ENCODE data around the gene AP2A2. TPM values are rescaled to one million over a fixed set of nuclear protein-coding genes. Genes with fewer than 3 reads are reported as not detected.

The AP2A2 gene
- total RNA-seq, 2 donors from 2014 or later: 99.0 to 109 TPM

- Histone ChIP-seq H3K36me3 (no peaks in the 10 kb centered on the region), H3K4me3 (no peak overlapping the region), H3K9me3 (no peaks in the 10 kb centered on the region), H3K27me3 (replicated peaks; ENCODE audit: insufficient read depth) (no peaks in the 10 kb centered on the region), H3K27ac (no peak overlapping the region), H3K4me1 (ENCODE audit: control insufficient read depth in 1 of 2, low read depth in 2 of 2) (peaks cover 17 to 43% of the 10 kb centered on the region in 2 donors)
- DNase-seq (ENCODE audit: low spot score) (no peak), ATAC-seq (ENCODE audit: insufficient number of reproducible peaks, low FRiP score, low read depth) (no peak)
- TF ChIP-seq, protein P1, sequence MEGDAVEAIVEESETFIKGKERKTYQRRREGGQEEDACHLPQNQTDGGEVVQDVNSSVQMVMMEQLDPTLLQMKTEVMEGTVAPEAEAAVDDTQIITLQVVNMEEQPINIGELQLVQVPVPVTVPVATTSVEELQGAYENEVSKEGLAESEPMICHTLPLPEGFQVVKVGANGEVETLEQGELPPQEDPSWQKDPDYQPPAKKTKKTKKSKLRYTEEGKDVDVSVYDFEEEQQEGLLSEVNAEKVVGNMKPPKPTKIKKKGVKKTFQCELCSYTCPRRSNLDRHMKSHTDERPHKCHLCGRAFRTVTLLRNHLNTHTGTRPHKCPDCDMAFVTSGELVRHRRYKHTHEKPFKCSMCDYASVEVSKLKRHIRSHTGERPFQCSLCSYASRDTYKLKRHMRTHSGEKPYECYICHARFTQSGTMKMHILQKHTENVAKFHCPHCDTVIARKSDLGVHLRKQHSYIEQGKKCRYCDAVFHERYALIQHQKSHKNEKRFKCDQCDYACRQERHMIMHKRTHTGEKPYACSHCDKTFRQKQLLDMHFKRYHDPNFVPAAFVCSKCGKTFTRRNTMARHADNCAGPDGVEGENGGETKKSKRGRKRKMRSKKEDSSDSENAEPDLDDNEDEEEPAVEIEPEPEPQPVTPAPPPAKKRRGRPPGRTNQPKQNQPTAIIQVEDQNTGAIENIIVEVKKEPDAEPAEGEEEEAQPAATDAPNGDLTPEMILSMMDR (IDR thresholded peaks at IDR 0.05): no peak
Observed at GRCh38 chr11:934527-934926, 8.9 kb downstream of the AP2A2 start.

GRCh38 chr11:936199-936598 is 10.5 kb downstream of the AP2A2 start:
- no peaks in the 10 kb centered on the region for H3K27me3 ChIP-seq (replicated peaks; ENCODE audit: insufficient read depth)
- peaks cover 14 to 35% of the 10 kb centered on the region in 2 donors for H3K4me1 ChIP-seq (ENCODE audit: control insufficient read depth in 1 of 2, low read depth in 2 of 2)
- H3K9me3 ChIP-seq: no peaks in the 10 kb centered on the region
- DNase-seq (ENCODE audit: low spot score) (no peak), ATAC-seq (ENCODE audit: insufficient number of reproducible peaks, low FRiP score, low read depth) (no peak)
- H3K4me3 ChIP-seq: no peak overlapping the region
- TF ChIP-seq, protein P1 (IDR thresholded peaks at IDR 0.05): no peak
- no peak overlapping the region for H3K27ac ChIP-seq
- no peaks in the 10 kb centered on the region for H3K36me3 ChIP-seq

GRCh38 chr11:937841-938261 is 12.2 kb downstream of the AP2A2 start:
- H3K4me3 ChIP-seq: no peak overlapping the region
- ATAC-seq (ENCODE audit: insufficient number of reproducible peaks, low FRiP score, low read depth): no peak
- TF ChIP-seq, protein P1 (IDR thresholded peaks at IDR 0.05): no peak
- no peak for DNase-seq (ENCODE audit: low spot score)
- H3K27ac ChIP-seq: no peak overlapping the region
- H3K4me1 ChIP-seq (ENCODE audit: control insufficient read depth in 1 of 2, low read depth in 2 of 2): peaks cover 10 to 35% of the 10 kb centered on the region in 2 donors
- H3K9me3 ChIP-seq: no peaks in the 10 kb centered on the region
- no peaks in the 10 kb centered on the region for H3K27me3 ChIP-seq (replicated peaks; ENCODE audit: insufficient read depth)
- H3K36me3 ChIP-seq: no peaks in the 10 kb centered on the region

DNA sequence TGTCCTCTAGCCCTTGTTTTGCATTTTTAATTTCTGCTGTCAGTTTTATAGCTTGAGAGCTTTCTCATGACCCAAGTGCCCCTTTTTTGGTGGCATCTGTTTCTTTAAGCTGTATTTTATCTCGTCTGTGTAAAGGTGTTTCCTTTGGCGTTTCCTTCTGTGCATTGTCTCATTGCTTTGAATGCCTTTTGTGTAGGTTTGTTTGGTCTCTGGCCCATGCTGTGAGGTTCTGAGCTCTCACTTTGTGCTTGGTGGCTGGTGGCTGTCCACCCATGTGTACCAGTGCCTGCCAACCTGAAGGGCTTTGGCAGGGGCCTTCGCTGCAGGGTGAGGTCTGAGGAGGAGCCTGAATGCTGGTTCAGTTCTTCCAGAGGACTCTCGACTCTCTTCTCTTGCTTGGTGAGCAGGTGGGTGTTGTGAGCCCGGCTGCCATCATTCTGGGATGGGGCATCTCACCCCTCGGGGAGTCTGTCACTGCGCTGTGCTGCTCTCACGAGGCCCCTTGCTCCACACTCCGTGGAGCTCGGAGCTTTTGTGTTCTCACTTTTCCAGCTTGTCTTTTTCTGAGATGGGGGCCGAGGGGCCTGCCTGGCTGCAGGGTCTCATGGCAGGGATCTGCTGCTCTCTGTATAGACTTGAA is 14.9 kb downstream of the AP2A2 start:
- ATAC-seq (ENCODE audit: insufficient number of reproducible peaks, low FRiP score, low read depth) (no peak), DNase-seq (ENCODE audit: low spot score) (no peak)
- Histone ChIP-seq H3K4me3 (no peak overlapping the region), H3K27me3 (replicated peaks; ENCODE audit: insufficient read depth) (no peaks in the 10 kb centered on the region), H3K4me1 (ENCODE audit: control insufficient read depth in 1 of 2, low read depth in 2 of 2) (peaks cover 4 to 24% of the 10 kb centered on the region in 2 donors), H3K9me3 (no peaks in the 10 kb centered on the region), H3K27ac (no peak overlapping the region), H3K36me3 (no peaks in the 10 kb centered on the region)
- TF ChIP-seq, protein P1 (IDR thresholded peaks at IDR 0.05): no peak

GRCh38 chr11:942823-943222 is 17.2 kb downstream of the AP2A2 start:
- Histone ChIP-seq H3K4me1 (ENCODE audit: control insufficient read depth in 1 of 2, low read depth in 2 of 2) (peaks cover 4 to 24% of the 10 kb centered on the region in 2 donors), H3K27ac (no peak overlapping the region)
- TF ChIP-seq, protein P1 (IDR thresholded peaks at IDR 0.05): no peak

More at GRCh38 chr11:942823-943222, 17.2 kb downstream of the AP2A2 start:
- no peaks in the 10 kb centered on the region for H3K27me3 ChIP-seq (replicated peaks; ENCODE audit: insufficient read depth)
- H3K9me3 ChIP-seq: no peaks in the 10 kb centered on the region
- H3K36me3 ChIP-seq: no peaks in the 10 kb centered on the region
- H3K4me3 ChIP-seq: no peak overlapping the region
- no peak for ATAC-seq (ENCODE audit: insufficient number of reproducible peaks, low FRiP score, low read depth)
- DNase-seq (ENCODE audit: low spot score): no peak

Data from thoracic aorta (tissue), 2 donors.